Measurements from ENCODE around the gene CDON. TPM values are rescaled to one million over a fixed set of nuclear protein-coding genes. Genes with fewer than 3 reads are reported as not detected.

The CDON gene
- total RNA-seq, 1 experiment from 2014 or later, result 10.1 TPM

DNA sequence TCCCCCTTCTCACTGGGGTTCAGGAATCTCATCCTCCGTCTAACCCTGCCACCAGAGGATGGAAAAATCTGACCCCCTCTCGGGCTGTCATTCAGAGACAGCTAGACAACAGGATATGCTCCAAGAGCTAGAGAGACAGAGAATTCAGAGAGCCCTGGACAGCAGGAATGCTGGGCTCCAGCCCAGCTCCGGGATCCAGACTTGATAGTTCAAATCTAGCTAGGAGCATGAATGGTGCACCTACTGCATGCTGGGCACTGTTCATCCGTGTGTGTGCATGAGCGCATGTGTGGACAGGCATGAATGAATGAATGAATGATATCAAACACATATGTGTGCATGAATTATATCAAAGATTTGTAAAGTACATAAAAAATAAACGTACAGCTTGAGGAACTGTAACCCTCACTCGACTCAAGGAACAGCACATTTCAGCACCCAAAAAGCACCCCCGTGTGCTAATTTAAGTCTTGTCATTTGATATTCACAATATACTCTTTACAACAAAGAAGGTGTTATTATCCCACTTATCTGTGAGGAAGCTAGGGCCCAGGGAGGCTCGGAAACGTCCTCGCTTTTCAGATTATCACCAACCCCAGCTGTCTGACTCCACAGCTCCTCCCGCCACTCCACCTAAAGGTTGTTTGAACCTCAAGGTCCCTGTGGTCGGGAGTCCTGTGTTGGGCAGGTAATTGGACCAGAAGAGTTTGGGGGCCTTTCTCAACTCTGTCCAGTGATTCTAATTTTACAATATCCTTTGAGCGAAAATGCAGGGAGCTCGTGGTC, 117.5 kb downstream of the CDON start:
- H3K9me2 ChIP-seq (replicated peaks; ENCODE audit: low read length), result no peaks in the 10 kb centered on the region
- H3K4me3 ChIP-seq (ENCODE audit: low read length), result no peak overlapping the region
- no peak overlapping the region for H3K27ac ChIP-seq (ENCODE audit: low read length)
- ChIA-PET CTCF (no interaction called here), POLR2A (ENCODE audit: unreplicated experiment) (no interaction called here)
- no peak overlapping the region for H3K9ac ChIP-seq (ENCODE audit: low read length)
- no peak overlapping the region for H2AFZ ChIP-seq (ENCODE audit: low read length)
- TF ChIP-seq EZH2phosphoT487 (IDR thresholded peaks at IDR 0.05; ENCODE audit: borderline replicate concordance, low read length) (no peak), EZH2 (IDR thresholded peaks at IDR 0.05; ENCODE audit: low read length, unreplicated experiment) (no peak)
- TF ChIP-seq, protein P1, sequence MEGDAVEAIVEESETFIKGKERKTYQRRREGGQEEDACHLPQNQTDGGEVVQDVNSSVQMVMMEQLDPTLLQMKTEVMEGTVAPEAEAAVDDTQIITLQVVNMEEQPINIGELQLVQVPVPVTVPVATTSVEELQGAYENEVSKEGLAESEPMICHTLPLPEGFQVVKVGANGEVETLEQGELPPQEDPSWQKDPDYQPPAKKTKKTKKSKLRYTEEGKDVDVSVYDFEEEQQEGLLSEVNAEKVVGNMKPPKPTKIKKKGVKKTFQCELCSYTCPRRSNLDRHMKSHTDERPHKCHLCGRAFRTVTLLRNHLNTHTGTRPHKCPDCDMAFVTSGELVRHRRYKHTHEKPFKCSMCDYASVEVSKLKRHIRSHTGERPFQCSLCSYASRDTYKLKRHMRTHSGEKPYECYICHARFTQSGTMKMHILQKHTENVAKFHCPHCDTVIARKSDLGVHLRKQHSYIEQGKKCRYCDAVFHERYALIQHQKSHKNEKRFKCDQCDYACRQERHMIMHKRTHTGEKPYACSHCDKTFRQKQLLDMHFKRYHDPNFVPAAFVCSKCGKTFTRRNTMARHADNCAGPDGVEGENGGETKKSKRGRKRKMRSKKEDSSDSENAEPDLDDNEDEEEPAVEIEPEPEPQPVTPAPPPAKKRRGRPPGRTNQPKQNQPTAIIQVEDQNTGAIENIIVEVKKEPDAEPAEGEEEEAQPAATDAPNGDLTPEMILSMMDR (conservative IDR thresholded peaks at IDR 0.05; ENCODE audit: low read depth, low read length), result no peak
- no peaks in the 10 kb centered on the region for H3K79me2 ChIP-seq (ENCODE audit: low read length)
- no peaks in the 10 kb centered on the region for H3K27me3 ChIP-seq (ENCODE audit: low read length)
- H3K4me2 ChIP-seq (ENCODE audit: low read length), result no peak overlapping the region
- H3F3A ChIP-seq (ENCODE audit: low read length, unreplicated experiment), result no peaks in the 10 kb centered on the region
- H3K36me3 ChIP-seq (ENCODE audit: low read depth, low read length), result no peaks in the 10 kb centered on the region
- H3K9me3 ChIP-seq (ENCODE audit: low read length), result no peaks in the 10 kb centered on the region
- no peak for ATAC-seq
- DNase-seq, result no peak
- H4K20me1 ChIP-seq (ENCODE audit: low read length), result no peaks in the 10 kb centered on the region
- H3K4me1 ChIP-seq (ENCODE audit: insufficient read depth, low read length), result peaks cover 6% of the 10 kb centered on the region; the same call in 1 of the 2 replicates
- no TSS peak for BruUV-seq (replicated peaks)
- intact Hi-C loops (cut with micrococcal nuclease), result no loop called here

DNA sequence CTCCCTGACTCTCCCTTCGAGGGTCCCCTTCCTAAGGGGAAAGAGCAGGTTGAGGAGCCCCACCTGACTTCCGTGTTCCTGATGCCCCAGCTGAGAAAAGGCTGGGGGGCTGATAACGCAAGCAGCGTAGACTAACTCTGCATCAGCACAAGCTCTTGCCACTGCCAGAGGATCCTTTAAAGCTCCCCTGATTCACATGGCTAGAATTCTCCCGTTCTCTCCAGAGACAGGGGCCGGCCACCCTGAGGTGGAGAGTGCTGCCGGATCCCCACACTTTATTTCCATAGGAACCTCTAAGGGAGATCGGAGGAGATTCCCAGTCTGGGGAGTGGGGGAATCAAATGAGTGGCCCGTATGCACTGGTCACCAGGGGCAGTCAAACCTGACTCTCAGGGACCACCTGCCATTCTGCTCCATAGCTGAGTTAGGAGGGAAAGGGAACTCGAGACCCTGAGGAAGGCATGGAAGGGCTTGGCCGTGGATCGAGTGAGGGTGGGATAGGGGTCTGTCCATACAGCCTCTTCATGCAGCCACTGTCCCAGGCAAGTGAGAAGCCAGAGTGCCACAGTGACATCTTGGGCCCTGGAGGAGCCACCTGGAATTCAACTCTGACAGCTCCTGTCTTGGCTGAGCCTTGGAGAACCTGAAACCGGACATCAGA, 118.2 kb downstream of the CDON start:
- H3K27me3 ChIP-seq (ENCODE audit: low read length), result no peaks in the 10 kb centered on the region
- H3K27ac ChIP-seq (ENCODE audit: low read length), result no peak overlapping the region
- no TSS peak for BruUV-seq (replicated peaks)
- H4K20me1 ChIP-seq (ENCODE audit: low read length), result no peaks in the 10 kb centered on the region
- CTCF ChIA-PET, result no interaction called here
- intact Hi-C loops (cut with micrococcal nuclease), result no loop called here
- H3K4me3 ChIP-seq (ENCODE audit: low read length), result no peak overlapping the region
- no peaks in the 10 kb centered on the region for H3K9me2 ChIP-seq (replicated peaks; ENCODE audit: low read length)
- POLR2A ChIA-PET (ENCODE audit: unreplicated experiment), result no interaction called here
- no peaks in the 10 kb centered on the region for H3K9me3 ChIP-seq (ENCODE audit: low read length)
- no peaks in the 10 kb centered on the region for H3K79me2 ChIP-seq (ENCODE audit: low read length)
- no peak for ATAC-seq
- no peak overlapping the region for H3K4me2 ChIP-seq (ENCODE audit: low read length)
- H3K9ac ChIP-seq (ENCODE audit: low read length), result no peak overlapping the region
- H2AFZ ChIP-seq (ENCODE audit: low read length), result no peak overlapping the region
- no peaks in the 10 kb centered on the region for H3K36me3 ChIP-seq (ENCODE audit: low read depth, low read length)
- DNase-seq, result no peak
- H3F3A ChIP-seq (ENCODE audit: low read length, unreplicated experiment), result no peaks in the 10 kb centered on the region
- peaks cover 6% of the 10 kb centered on the region; the same call in 1 of the 2 replicates for H3K4me1 ChIP-seq (ENCODE audit: insufficient read depth, low read length)
- TF ChIP-seq, protein P1 (conservative IDR thresholded peaks at IDR 0.05; ENCODE audit: low read depth, low read length), result no peak
- TF ChIP-seq EZH2 (IDR thresholded peaks at IDR 0.05; ENCODE audit: low read length, unreplicated experiment), result no peak
- no peak for TF ChIP-seq EZH2phosphoT487 (IDR thresholded peaks at IDR 0.05; ENCODE audit: borderline replicate concordance, low read length)
